D721Med (cell line): Measurements from ENCODE around the gene PRR36.
A peak's percentile ranks its signal among the peaks of the same experiment; 100 is the strongest.
"Not testable (repeated sequence)": the region's sequence is repeated elsewhere in the genome, so short reads cannot be mapped to it uniquely, and the experiment has no call there.

ENCODE experiments used
- DNase-seq: peaks from one replicate; pipeline ENCODE4 v3.0.0; 2011; ENCODE audit warnings: low spot score; ENCODE audit not compliant: insufficient read length
- FAIRE-seq: peaks from 2 replicates; lab custom pipeline; 2011; peaks lifted over from hg19 to GRCh38; lab: Jason Lieb, UNC
- TF ChIP-seq, protein P1 (sequence below): IDR thresholded peaks from 2 replicates; pipeline ENCODE4 v1.5.1; 2012; ENCODE audit warnings: mild to moderate bottlenecking, control low read depth; ENCODE audit not compliant: insufficient read depth; ENCODE audit errors: missing control alignments

Gene PRR36

DNA sequence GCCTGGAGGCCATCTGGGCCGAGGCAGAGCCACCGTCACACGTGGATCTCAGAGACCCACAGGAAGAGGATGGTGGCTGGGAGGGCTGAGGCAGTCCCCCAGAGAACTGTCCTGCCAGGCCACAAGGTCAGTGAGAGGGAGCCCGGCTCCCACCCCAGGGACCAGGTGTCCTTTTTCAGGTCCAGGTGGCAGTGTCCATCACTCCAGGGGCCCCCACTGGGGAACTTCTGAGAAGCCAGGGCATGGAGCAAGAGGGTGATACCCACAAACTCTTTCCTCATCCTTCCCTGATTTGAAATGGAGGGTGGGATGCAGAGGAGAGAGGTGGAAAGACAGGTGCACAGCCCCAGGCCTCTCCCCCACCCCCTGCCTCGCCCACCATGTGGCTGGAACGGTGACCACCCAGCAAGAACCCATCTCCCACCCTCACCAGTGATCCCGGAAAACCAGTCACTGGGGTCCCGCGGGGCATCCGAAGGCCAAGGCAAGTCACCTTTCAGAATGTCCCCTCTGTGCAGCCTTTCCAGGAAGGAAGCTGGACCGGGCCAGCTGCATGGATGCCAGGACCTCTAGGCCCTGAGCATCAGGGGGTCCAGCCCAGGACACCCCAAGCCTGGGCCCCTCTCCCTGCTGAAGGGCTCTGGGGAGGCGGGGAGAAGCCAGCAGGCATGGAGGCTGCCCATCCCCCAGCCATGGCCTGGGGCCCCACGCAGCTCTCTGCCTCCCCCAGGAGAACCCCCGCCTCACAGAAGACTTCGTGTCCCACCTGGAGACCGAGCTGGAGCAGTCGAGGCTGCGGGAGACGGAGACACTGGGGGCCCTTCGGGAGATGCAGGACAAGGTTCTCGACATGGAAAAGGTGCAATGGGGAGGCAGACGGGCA lies 14.1 kb downstream of the PRR36 start:
- no peak for FAIRE-seq
- DNase-seq, result no peak
- TF ChIP-seq, protein P1, sequence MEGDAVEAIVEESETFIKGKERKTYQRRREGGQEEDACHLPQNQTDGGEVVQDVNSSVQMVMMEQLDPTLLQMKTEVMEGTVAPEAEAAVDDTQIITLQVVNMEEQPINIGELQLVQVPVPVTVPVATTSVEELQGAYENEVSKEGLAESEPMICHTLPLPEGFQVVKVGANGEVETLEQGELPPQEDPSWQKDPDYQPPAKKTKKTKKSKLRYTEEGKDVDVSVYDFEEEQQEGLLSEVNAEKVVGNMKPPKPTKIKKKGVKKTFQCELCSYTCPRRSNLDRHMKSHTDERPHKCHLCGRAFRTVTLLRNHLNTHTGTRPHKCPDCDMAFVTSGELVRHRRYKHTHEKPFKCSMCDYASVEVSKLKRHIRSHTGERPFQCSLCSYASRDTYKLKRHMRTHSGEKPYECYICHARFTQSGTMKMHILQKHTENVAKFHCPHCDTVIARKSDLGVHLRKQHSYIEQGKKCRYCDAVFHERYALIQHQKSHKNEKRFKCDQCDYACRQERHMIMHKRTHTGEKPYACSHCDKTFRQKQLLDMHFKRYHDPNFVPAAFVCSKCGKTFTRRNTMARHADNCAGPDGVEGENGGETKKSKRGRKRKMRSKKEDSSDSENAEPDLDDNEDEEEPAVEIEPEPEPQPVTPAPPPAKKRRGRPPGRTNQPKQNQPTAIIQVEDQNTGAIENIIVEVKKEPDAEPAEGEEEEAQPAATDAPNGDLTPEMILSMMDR, result no peak

DNA sequence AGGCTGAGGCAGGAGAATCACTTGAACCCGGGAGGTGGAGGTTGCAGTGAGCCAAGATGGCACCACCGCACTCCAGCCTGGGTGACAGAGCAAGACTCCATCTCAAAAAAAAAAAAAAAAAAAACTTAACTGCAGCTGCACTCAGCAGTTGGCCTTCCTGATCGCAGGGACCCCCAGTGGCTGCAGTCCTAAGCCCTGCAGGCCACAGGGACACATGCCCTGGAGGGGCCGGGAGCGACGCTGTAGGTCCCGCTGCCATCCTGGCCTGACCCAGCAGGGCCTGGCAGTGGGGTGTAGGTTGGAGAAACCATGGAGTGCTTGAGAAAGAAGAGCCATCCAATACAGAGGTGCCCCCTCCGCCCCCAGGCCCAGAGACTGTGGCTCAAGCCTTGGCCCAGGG lies 15.1 kb downstream of the PRR36 start:
- not testable (repeated sequence) for FAIRE-seq

DNA sequence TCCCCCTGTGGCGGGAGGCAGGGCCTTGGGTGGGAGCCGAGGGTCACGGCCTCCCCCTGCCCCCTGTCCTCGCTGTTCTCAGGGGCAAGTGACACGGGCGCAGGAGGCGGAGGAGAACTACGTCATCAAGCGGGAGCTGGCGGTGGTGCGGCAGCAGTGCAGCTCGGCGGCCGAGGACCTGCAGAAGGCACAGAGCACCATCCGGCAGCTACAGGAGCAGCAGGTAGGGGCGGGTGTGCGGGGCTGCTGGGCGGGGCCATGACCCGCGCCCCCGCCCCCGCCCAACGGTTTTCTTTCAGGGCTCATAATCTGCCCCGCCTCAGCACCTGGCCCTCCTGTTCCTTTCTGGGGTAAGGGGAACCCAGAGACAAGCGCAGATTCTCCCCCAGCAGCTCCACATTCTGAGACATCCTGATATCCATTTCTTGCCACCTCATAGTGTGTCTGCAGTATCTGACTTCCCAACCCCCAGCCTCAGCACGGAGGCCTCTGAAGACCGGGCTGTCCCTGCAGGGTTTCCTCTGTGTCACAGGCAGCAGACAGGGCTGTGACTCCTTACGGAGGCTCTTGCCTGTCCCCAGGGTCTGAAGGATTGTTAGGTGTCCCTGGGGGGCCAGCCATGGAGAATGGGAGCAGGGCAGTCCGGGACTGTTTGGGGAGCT lies 15.9 kb downstream of the PRR36 start:
- DNase-seq (peak; percentile 86), FAIRE-seq (no peak)
- TF ChIP-seq, protein P1, result no peak

More for the DNA sequence above, 15.1 kb downstream of the PRR36 start:
- DNase-seq, result not testable (repeated sequence)

DNA sequence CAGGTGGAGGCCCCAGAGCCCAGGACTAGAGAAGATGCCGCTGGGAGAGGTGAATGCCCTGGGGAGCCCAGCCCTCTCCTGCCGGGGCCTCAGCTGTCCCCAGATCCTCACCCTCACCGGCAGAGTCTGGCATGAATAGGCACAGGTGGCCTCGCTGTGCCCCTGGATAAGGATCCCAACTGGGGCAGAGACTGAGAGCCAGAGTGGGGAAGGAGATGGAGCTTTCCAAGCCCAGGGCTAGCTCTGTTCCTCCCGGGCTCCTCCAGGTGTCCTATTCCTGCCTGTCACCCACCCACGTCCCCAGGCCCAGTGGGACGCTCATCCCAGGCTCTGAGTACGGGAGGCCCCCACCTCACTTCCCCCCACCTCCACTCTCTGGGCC lies 16.5 kb downstream of the PRR36 start:
- FAIRE-seq (no peak), DNase-seq (no peak)
- TF ChIP-seq, protein P1, result no peak

DNA sequence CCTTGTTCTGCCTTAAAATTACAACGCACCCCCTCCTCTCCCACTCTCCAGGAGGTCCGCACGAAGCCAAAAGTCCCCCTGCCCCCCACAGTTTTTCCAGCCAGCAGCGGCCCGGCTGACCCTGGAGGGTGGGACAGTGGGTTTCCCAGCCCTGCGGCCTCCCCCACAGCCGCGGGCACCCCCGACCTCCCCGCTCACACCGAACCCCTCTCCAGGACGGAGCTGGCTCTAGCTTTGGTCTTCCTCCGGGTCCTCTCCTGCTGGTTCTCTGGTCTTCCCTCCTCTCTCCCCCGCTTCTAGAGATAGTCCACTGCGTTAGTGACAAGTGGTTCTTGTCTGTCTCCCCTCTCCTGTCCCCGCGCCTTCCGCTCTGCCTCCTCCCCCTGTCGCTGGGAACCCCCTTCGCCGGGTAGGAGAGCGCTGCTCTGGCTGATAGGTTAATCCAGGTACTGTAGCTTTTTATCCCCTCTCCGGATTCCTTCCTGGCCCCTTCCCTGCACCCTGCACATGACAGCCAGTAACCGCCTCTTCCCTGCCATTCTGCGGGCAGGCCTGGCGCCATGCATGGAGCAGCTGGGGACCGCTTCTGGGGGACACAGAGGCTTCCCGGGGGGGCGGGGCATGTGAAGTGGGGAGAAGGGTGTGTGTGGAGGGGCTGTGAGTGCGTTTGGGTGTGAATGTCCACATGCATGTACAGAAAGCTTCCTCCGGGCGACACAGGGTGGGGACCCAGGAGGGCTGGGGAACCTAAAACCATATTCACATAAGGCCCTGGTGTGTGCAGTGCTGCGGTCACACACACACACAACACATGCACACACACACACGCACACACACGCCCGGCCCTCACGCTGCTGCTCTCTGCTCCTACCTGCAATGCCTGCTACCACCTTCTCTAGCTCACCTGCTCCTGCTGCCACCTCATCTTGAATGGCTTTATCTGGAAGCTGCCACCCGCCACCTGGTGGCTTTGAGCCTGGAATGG lies 17.2 kb downstream of the PRR36 start:
- no peak for FAIRE-seq
- TF ChIP-seq, protein P1, result no peak
- DNase-seq, result peak; percentile 21

DNA sequence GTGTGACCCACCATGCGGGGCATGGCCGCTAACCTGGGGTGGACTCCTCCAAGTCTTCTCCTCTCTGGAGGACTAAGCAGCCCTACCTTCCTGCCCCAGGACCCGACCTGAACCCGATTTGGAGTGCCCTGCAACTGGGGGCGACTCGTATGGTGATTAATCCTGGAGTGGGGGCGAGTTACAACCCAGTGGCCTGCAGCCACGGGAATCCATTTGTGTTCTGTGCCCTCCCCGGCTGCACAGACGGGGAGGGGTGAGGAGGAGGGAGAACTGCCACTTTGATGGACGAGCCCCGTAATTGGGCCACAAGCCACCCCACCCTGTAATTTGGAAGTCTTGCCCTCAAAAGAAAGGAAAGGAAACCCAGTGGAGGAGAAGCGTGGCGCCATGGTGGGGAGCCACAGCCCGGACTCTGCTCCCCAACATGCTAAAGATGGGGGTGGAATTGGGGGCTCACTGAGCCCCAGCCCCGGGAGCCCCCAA lies 18.0 kb downstream of the PRR36 start:
- TF ChIP-seq, protein P1, result no peak
- DNase-seq, result no peak
- no peak for FAIRE-seq
